ENCODE results near the gene CCIN.
"Not testable (repeated sequence)": the region's sequence is repeated elsewhere in the genome, so short reads cannot be mapped to it uniquely, and the experiment has no call there.

Gene CCIN

GRCh38 chr9:36161187-36161586 lies 8.0 kb upstream of the CCIN start:
- peaks cover 11% of the 10 kb centered on the region for H3K4me1 Mint-ChIP-seq
- ATAC-seq (no peak), DNase-seq (no peak)
- no peak overlapping the region for H3K27ac Mint-ChIP-seq
- no peak overlapping the region for H3K4me3 Mint-ChIP-seq
- H3K9me3 Mint-ChIP-seq, result no peaks in the 10 kb centered on the region
- peaks cover 6% of the 10 kb centered on the region for H3K36me3 Mint-ChIP-seq (ENCODE audit: low read depth)
- H3K27me3 Mint-ChIP-seq, result no peaks in the 10 kb centered on the region

- no peaks in the 10 kb centered on the region for H3K9me3 Mint-ChIP-seq
- no peak overlapping the region for H3K4me3 Mint-ChIP-seq
- peaks cover 2% of the 10 kb centered on the region for H3K36me3 Mint-ChIP-seq (ENCODE audit: low read depth)
- no peak overlapping the region for H3K27ac Mint-ChIP-seq
- H3K27me3 Mint-ChIP-seq, result no peaks in the 10 kb centered on the region
- peaks cover 15% of the 10 kb centered on the region for H3K4me1 Mint-ChIP-seq
- ATAC-seq, result no peak
- no peak for DNase-seq
Observed at GRCh38 chr9:36162211-36162738, 6.9 kb upstream of the CCIN start.

- no peak overlapping the region for H3K27ac Mint-ChIP-seq
- peaks cover 2% of the 10 kb centered on the region for H3K36me3 Mint-ChIP-seq (ENCODE audit: low read depth)
- peaks cover 12% of the 10 kb centered on the region for H3K4me1 Mint-ChIP-seq
- H3K27me3 Mint-ChIP-seq, result no peaks in the 10 kb centered on the region
- DNase-seq (no peak), ATAC-seq (no peak)
- no peak overlapping the region for H3K4me3 Mint-ChIP-seq
- H3K9me3 Mint-ChIP-seq, result no peaks in the 10 kb centered on the region
Observed at GRCh38 chr9:36163049-36163785, 6.0 kb upstream of the CCIN start.

GRCh38 chr9:36163786-36164170 lies 5.4 kb upstream of the CCIN start:
- H3K36me3 Mint-ChIP-seq (ENCODE audit: low read depth), result peaks cover 2% of the 10 kb centered on the region
- H3K27me3 Mint-ChIP-seq, result no peaks in the 10 kb centered on the region
- peaks cover 10% of the 10 kb centered on the region for H3K4me1 Mint-ChIP-seq
- no peak overlapping the region for H3K27ac Mint-ChIP-seq
- no peaks in the 10 kb centered on the region for H3K9me3 Mint-ChIP-seq
- H3K4me3 Mint-ChIP-seq, result no peak overlapping the region
- DNase-seq (no peak), ATAC-seq (no peak)

- Mint-ChIP-seq H3K36me3 (ENCODE audit: low read depth) (peaks cover 2% of the 10 kb centered on the region), H3K4me1 (peaks cover 10% of the 10 kb centered on the region), H3K27me3 (no peaks in the 10 kb centered on the region), H3K4me3 (no peak overlapping the region), H3K27ac (no peak overlapping the region), H3K9me3 (no peaks in the 10 kb centered on the region)
- ATAC-seq, result no peak
- no peak for DNase-seq
Observed at GRCh38 chr9:36164372-36164771, 4.8 kb upstream of the CCIN start.

- no peak overlapping the region for H3K27ac Mint-ChIP-seq
- DNase-seq, result no peak
- peaks cover 10% of the 10 kb centered on the region for H3K4me1 Mint-ChIP-seq
- no peaks in the 10 kb centered on the region for H3K27me3 Mint-ChIP-seq
- ATAC-seq, result no peak
- H3K4me3 Mint-ChIP-seq, result peak overlapping the region; percentile 16
- no peaks in the 10 kb centered on the region for H3K9me3 Mint-ChIP-seq
- peaks cover 2% of the 10 kb centered on the region for H3K36me3 Mint-ChIP-seq (ENCODE audit: low read depth)
Observed at GRCh38 chr9:36164989-36165388, 4.2 kb upstream of the CCIN start.

- H3K4me3 Mint-ChIP-seq, result no peak overlapping the region
- DNase-seq (no peak), ATAC-seq (no peak)
- H3K27ac Mint-ChIP-seq, result no peak overlapping the region
- peaks cover 6% of the 10 kb centered on the region for H3K4me1 Mint-ChIP-seq
- no peaks in the 10 kb centered on the region for H3K9me3 Mint-ChIP-seq
- no peaks in the 10 kb centered on the region for H3K27me3 Mint-ChIP-seq
- H3K36me3 Mint-ChIP-seq (ENCODE audit: low read depth), result no peaks in the 10 kb centered on the region
Observed at GRCh38 chr9:36165826-36166167, 3.4 kb upstream of the CCIN start.

GRCh38 chr9:36166168-36166927 lies 2.8 kb upstream of the CCIN start:
- ATAC-seq (peak; percentile 92), DNase-seq (peak; percentile 90)
- Mint-ChIP-seq H3K36me3 (ENCODE audit: low read depth) (no peaks in the 10 kb centered on the region), H3K27ac (peak overlapping the region; percentile 77), H3K4me3 (peak overlapping the region; percentile 73), H3K27me3 (no peaks in the 10 kb centered on the region), H3K9me3 (no peaks in the 10 kb centered on the region), H3K4me1 (peaks cover 6% of the 10 kb centered on the region)

GRCh38 chr9:36169708-36170107 lies 520 bp downstream of the CCIN start:
- Mint-ChIP-seq H3K36me3 (ENCODE audit: low read depth) (no peaks in the 10 kb centered on the region), H3K9me3 (no peaks in the 10 kb centered on the region), H3K27ac (no peak overlapping the region)

GRCh38 chr9:36170531-36170930 lies 1.3 kb downstream of the CCIN start:
- no peaks in the 10 kb centered on the region for H3K9me3 Mint-ChIP-seq
- H3K4me3 Mint-ChIP-seq, result no peak overlapping the region
- no peak overlapping the region for H3K27ac Mint-ChIP-seq
- DNase-seq, result no peak
- ATAC-seq, result no peak
- H3K27me3 Mint-ChIP-seq, result no peaks in the 10 kb centered on the region
- no peaks in the 10 kb centered on the region for H3K36me3 Mint-ChIP-seq (ENCODE audit: low read depth)
- H3K4me1 Mint-ChIP-seq, result peaks cover 5% of the 10 kb centered on the region

More at GRCh38 chr9:36169708-36170107, 520 bp downstream of the CCIN start:
- Mint-ChIP-seq H3K27me3 (no peaks in the 10 kb centered on the region), H3K4me1 (peaks cover 6% of the 10 kb centered on the region), H3K4me3 (no peak overlapping the region)
- no peak for ATAC-seq
- DNase-seq, result no peak

- H3K9me3 Mint-ChIP-seq, result no peaks in the 10 kb centered on the region
- DNase-seq, result no peak
- no peak overlapping the region for H3K27ac Mint-ChIP-seq
- H3K27me3 Mint-ChIP-seq, result no peaks in the 10 kb centered on the region
- H3K36me3 Mint-ChIP-seq (ENCODE audit: low read depth), result no peaks in the 10 kb centered on the region
- no peak overlapping the region for H3K4me3 Mint-ChIP-seq
- H3K4me1 Mint-ChIP-seq, result no peaks in the 10 kb centered on the region
- ATAC-seq, result no peak
Observed at GRCh38 chr9:36173861-36174260, 4.7 kb downstream of the CCIN start.

- DNase-seq (no peak), ATAC-seq (no peak)
- H3K27me3 Mint-ChIP-seq, result no peaks in the 10 kb centered on the region
- no peaks in the 10 kb centered on the region for H3K4me1 Mint-ChIP-seq
- no peak overlapping the region for H3K4me3 Mint-ChIP-seq
- H3K36me3 Mint-ChIP-seq (ENCODE audit: low read depth), result no peaks in the 10 kb centered on the region
- H3K9me3 Mint-ChIP-seq, result no peaks in the 10 kb centered on the region
- no peak overlapping the region for H3K27ac Mint-ChIP-seq
Observed at GRCh38 chr9:36174271-36174670, 5.1 kb downstream of the CCIN start.

GRCh38 chr9:36174731-36175130 lies 5.5 kb downstream of the CCIN start:
- H3K4me3 Mint-ChIP-seq, result no peak overlapping the region
- no peaks in the 10 kb centered on the region for H3K27me3 Mint-ChIP-seq
- no peaks in the 10 kb centered on the region for H3K9me3 Mint-ChIP-seq
- DNase-seq (no peak), ATAC-seq (no peak)
- no peak overlapping the region for H3K27ac Mint-ChIP-seq
- H3K36me3 Mint-ChIP-seq (ENCODE audit: low read depth), result no peaks in the 10 kb centered on the region
- no peaks in the 10 kb centered on the region for H3K4me1 Mint-ChIP-seq

- not testable (repeated sequence) for H3K9me3 Mint-ChIP-seq; H3K4me1 Mint-ChIP-seq; H3K36me3 Mint-ChIP-seq (ENCODE audit: low read depth); H3K4me3 Mint-ChIP-seq; H3K27ac Mint-ChIP-seq; ATAC-seq; H3K27me3 Mint-ChIP-seq; DNase-seq
Observed at GRCh38 chr9:36175209-36175608, 6.0 kb downstream of the CCIN start.

- H3K27me3 Mint-ChIP-seq; DNase-seq; ATAC-seq; H3K4me3 Mint-ChIP-seq; H3K4me1 Mint-ChIP-seq; H3K36me3 Mint-ChIP-seq (ENCODE audit: low read depth); H3K27ac Mint-ChIP-seq; H3K9me3 Mint-ChIP-seq: not testable (repeated sequence)
Observed at GRCh38 chr9:36176496-36176895, 7.3 kb downstream of the CCIN start.

Data from activated naive CD8-positive, alpha-beta T cell treated with anti-CD3 and anti-CD28 coated beads, Interleukin-2, amount 50 U/mL, for 24 hours (primary cell).